HEK293 (cell line): ENCODE data around the gene ZNF766.
"Not testable (repeated sequence)": the region's sequence is repeated elsewhere in the genome, so short reads cannot be mapped to it uniquely, and the experiment has no call there.

ENCODE experiments used
- CTCF ChIA-PET: fragments of 350-600 bp; formaldehyde crosslinking; extraction: SDS; loops from one replicate; lab custom pipeline; 2021; ENCODE audit warnings: antibody characterized with exemption; lab: Yijun Ruan, JAX
- POLR2A ChIA-PET: fragments of 300-600 bp; formaldehyde crosslinking; extraction: SDS; loops from one replicate; lab custom pipeline; 2020; ENCODE audit warnings: antibody characterized with exemption, inconsistent platforms; lab: Yijun Ruan, JAX
- H3K27ac ChIP-seq: fragments of 200-500 bp; sonication (Bioruptor generic); 2 replicates; pipeline ENCODE4 v1.5.1; 2014; ENCODE audit warnings: low read depth, low read length, control low read depth, inconsistent platforms; ENCODE audit errors: extremely low read depth
- H3K36me3 ChIP-seq, 2 experiments: fragments of 200-500 bp in 1 of 2; sonication (Bioruptor generic) in 1 of 2; 1 replicate in 1 of 2; 2 replicates in 1 of 2; pipeline ENCODE4 v1.5.1; 2014 to 2017; ENCODE audit warnings: inconsistent platforms in 2 of 2, low read length in 2 of 2; ENCODE audit not compliant: control insufficient read depth in 2 of 2, insufficient read depth in 1 of 2
- H3K4me1 ChIP-seq: fragments of 200-500 bp; sonication (Bioruptor generic); 2 replicates; pipeline ENCODE4 v1.5.1; 2014; ENCODE audit warnings: mild to moderate bottlenecking, low read length, inconsistent platforms; ENCODE audit not compliant: control insufficient read depth, insufficient read depth
- H3K4me3 ChIP-seq: 2 replicates; pipeline ENCODE4 v1.5.1; 2011; ENCODE audit warnings: low read depth, mild to moderate bottlenecking, control low read depth, low read length, moderate library complexity
- H3K9me3 ChIP-seq: fragments of 200-500 bp; sonication (Bioruptor generic); 2 replicates; pipeline ENCODE4 v1.5.1; 2014; ENCODE audit warnings: low read depth, low read length, inconsistent platforms; ENCODE audit not compliant: control insufficient read depth, insufficient read depth
- EGR2 ChIP-seq: fragments of 450-650 bp; formaldehyde crosslinking; IDR thresholded peaks from 2 replicates; pipeline ENCODE4 v1.5.1; 2016; ENCODE audit warnings: low read depth, missing biosample characterization, missing genetic modification characterization
- MYNN ChIP-seq: fragments of 450-650 bp; formaldehyde crosslinking; IDR thresholded peaks from 2 replicates; pipeline ENCODE4 v1.5.1; 2016; ENCODE audit warnings: missing biosample characterization, missing genetic modification characterization, borderline replicate concordance
- PATZ1 ChIP-seq: fragments of 450-650 bp; formaldehyde crosslinking; IDR thresholded peaks from 2 replicates; pipeline ENCODE4 v1.5.1; 2016; ENCODE audit warnings: missing biosample characterization, missing genetic modification characterization
- ZBTB20 ChIP-seq: fragments of 450-650 bp; formaldehyde crosslinking; IDR thresholded peaks from 2 replicates; pipeline ENCODE4 v1.5.1; 2016; ENCODE audit warnings: missing biosample characterization, missing genetic modification characterization
- ZBTB7A ChIP-seq: fragments of 450-650 bp; formaldehyde crosslinking; IDR thresholded peaks from 2 replicates; pipeline ENCODE4 v1.5.1; 2016; ENCODE audit warnings: low read depth, missing biosample characterization, missing genetic modification characterization
- ZNF146 ChIP-seq: fragments of 450-650 bp; formaldehyde crosslinking; IDR thresholded peaks from 2 replicates; pipeline ENCODE4 v1.5.1; 2016; ENCODE audit warnings: missing biosample characterization, missing genetic modification characterization
- ZNF214 ChIP-seq: fragments of 450-650 bp; formaldehyde crosslinking; IDR thresholded peaks from 2 replicates; pipeline ENCODE4 v1.5.1; 2017; ENCODE audit warnings: missing biosample characterization, mild to moderate bottlenecking, missing genetic modification characterization, borderline replicate concordance
- ZNF311 ChIP-seq: fragments of 450-650 bp; formaldehyde crosslinking; IDR thresholded peaks from 2 replicates; pipeline ENCODE4 v1.5.1; 2017; ENCODE audit warnings: missing biosample characterization, missing genetic modification characterization, borderline replicate concordance
- ZNF488 ChIP-seq: fragments of 450-650 bp; formaldehyde crosslinking; IDR thresholded peaks from 2 replicates; pipeline ENCODE4 v1.5.1; 2016; ENCODE audit warnings: missing biosample characterization, missing genetic modification characterization
- ZNF561 ChIP-seq: fragments of 450-650 bp; IDR thresholded peaks from 2 replicates; pipeline ENCODE4 v1.5.1; 2018; ENCODE audit warnings: missing biosample characterization, missing genetic modification characterization, borderline replicate concordance
- ZNF580 ChIP-seq: fragments of 450-650 bp; formaldehyde crosslinking; IDR thresholded peaks from 2 replicates; pipeline ENCODE4 v1.5.1; 2016; ENCODE audit warnings: missing biosample characterization, missing genetic modification characterization
- ZNF624 ChIP-seq: fragments of 450-650 bp; formaldehyde crosslinking; IDR thresholded peaks from 2 replicates; pipeline ENCODE4 v1.5.1; 2017; ENCODE audit warnings: missing biosample characterization, missing genetic modification characterization
- ZNF639 ChIP-seq: fragments of 450-650 bp; formaldehyde crosslinking; IDR thresholded peaks from 2 replicates; pipeline ENCODE4 v1.5.1; 2016; ENCODE audit warnings: missing biosample characterization, missing genetic modification characterization
- ZSCAN23 ChIP-seq: fragments of 450-650 bp; formaldehyde crosslinking; IDR thresholded peaks from 2 replicates; pipeline ENCODE4 v1.5.1; 2016; ENCODE audit warnings: missing biosample characterization, missing genetic modification characterization

ZNF766 gene

GRCh38 chr19:52291781-52292180 lies 22.4 kb downstream of the ZNF766 start:
- no peaks in the 10 kb centered on the region for H3K9me3 ChIP-seq
- TF ChIP-seq ZNF639 (tag by site-specific recombination): no peak
- no peak for TF ChIP-seq ZNF488
- no peak for TF ChIP-seq MYNN (tag by site-specific recombination)
- TF ChIP-seq ZSCAN23 (tag by site-specific recombination): no peak
- H3K4me3 ChIP-seq: no peak overlapping the region
- peaks cover 27 to 29% of the 10 kb centered on the region in 2 experiments for H3K36me3 ChIP-seq
- CTCF ChIA-PET: interaction anchor here (0.8 kb wide), 1 partner anchor 53 kb away, joined by 3 read pairs; no protein-coding TSS in a partner anchor
- POLR2A ChIA-PET: no interaction called here
- H3K27ac ChIP-seq: no peak overlapping the region
- no peaks in the 10 kb centered on the region for H3K4me1 ChIP-seq

GRCh38 chr19:52292946-52293345 lies 23.6 kb downstream of the ZNF766 start:
- H3K4me3 ChIP-seq, H3K9me3 ChIP-seq, CTCF ChIA-PET, H3K4me1 ChIP-seq, H3K27ac ChIP-seq: not testable (repeated sequence)
- TF ChIP-seq ZNF214: peak; percentile 68
- TF ChIP-seq ZNF146 (tag by site-specific recombination): peak; percentile 80
- TF ChIP-seq ZNF580 (tag by site-specific recombination): peak; percentile 58; the same call in 1 of the 2 replicates
- POLR2A ChIA-PET: interaction anchor here (0.6 kb wide), 1 partner anchor 389 kb away, joined by 3 read pairs; no protein-coding TSS in a partner anchor
- H3K36me3 ChIP-seq: peaks cover 20 to 28% of the 10 kb centered on the region in 2 experiments

- ChIA-PET POLR2A (interaction anchor here (0.6 to 1.0 kb wide), 3 partner anchors 73 to 232 kb away, joined by 3 to 4 read pairs (median 3); partner anchors contain the start of gene ZNF880), CTCF (interaction anchor here (0.7 kb wide), 1 partner anchor 61 kb away, joined by 3 read pairs; no protein-coding TSS in a partner anchor)
- Histone ChIP-seq H3K27ac (no peak overlapping the region), H3K9me3 (no peaks in the 10 kb centered on the region; the same call in 1 of the 2 replicates), H3K4me3 (peak overlapping the region; percentile 72), H3K4me1 (0 out of 2 replicates have a peak, but pooled peaks cover 3% of the 10 kb centered on the region), H3K36me3 (peaks cover 16 to 28% of the 10 kb centered on the region in 2 experiments)
- TF ChIP-seq ZNF580 (tag by site-specific recombination) (no peak), PATZ1 (no peak), ZNF624 (tag by site-specific recombination) (no peak), EGR2 (tag by site-specific recombination) (no peak), ZNF311 (tag by site-specific recombination) (no peak), ZBTB20 (0 out of 2 replicates have a peak, but pooled peaks have one; percentile 29), ZNF561 (tag by site-specific recombination) (no peak), ZBTB7A (no peak)
Observed at GRCh38 chr19:52296400-52296772, 27.0 kb downstream of the ZNF766 start.
